HG03280 (cell line): Measurements from ENCODE around the gene MYO1F.
"Not testable (repeated sequence)": the region's sequence is repeated elsewhere in the genome, so short reads cannot be mapped to it uniquely, and the experiment has no call there.

Experiments used
- ATAC-seq: cut with Tn5 transposase; IDR thresholded peaks from one replicate; pipeline ENCODE4 v1.9.1; 2021; ENCODE audit warnings: mild to moderate bottlenecking, moderate library complexity; ENCODE audit not compliant: unreplicated experiment

MYO1F gene

DNA sequence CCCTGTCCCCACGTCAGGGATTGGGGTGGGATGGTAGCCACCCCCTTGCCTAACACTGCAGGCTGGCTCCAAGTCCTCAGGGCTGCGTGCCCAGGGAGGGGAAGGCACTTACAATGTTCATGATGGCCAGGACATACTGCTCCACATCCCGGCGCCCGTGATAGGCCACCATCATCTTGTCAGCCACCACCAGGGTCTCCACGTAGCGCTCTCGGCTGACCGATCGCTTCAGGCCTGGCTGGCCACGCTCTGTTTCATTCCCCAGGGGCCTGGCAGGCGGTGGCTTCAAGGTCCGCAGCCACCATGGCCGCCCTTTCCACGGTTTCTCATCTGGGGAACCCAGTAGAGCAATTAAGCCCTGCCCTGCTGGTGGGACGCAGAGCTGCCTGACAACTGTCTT lies 23.6 kb upstream of the MYO1F start:
- ATAC-seq = no peak

DNA sequence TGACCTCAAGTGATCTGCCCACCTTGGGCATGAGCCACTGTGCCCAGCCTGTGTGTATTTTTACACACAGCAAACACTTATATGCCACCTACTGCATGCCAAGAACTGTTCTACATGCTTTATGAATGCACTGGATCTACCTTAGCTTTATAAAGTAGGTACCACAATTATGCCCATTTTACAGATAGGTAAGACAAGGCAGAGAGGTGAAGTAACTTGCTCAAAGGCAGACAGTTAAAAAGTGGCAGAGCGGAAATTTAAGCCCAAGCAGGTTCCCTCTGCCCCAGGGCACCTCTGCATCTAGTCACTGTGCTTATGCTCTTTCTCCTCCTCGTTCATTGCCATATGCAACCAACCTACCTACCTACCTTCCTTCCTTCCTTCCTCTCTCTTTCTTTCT lies 22.8 kb upstream of the MYO1F start:
- ATAC-seq = no peak

GRCh38 chr19:8596168-8596567 lies 18.9 kb upstream of the MYO1F start:
- ATAC-seq = no peak

- no peak for ATAC-seq
Measured at GRCh38 chr19:8595651-8596050, 18.4 kb upstream of the MYO1F start.

DNA sequence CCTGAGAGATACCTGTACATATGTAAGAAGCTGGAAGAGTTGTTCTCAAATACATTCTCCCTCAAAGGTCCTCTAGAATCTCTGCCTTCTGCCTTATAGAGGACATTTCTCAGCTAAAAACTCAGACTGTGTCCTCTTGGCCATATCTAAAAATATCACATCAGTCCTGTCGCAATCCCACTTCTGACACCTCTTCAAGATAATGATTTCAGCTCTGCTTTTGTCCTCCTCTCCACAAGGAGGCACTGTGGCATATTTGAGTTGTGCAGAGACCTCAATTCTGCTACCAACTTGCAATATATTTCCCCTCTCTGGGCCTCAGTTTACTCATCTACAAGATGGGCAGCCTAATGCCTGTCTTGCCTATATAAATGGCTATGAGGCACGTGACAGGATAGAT lies 16.7 kb upstream of the MYO1F start:
- ATAC-seq = no peak

DNA sequence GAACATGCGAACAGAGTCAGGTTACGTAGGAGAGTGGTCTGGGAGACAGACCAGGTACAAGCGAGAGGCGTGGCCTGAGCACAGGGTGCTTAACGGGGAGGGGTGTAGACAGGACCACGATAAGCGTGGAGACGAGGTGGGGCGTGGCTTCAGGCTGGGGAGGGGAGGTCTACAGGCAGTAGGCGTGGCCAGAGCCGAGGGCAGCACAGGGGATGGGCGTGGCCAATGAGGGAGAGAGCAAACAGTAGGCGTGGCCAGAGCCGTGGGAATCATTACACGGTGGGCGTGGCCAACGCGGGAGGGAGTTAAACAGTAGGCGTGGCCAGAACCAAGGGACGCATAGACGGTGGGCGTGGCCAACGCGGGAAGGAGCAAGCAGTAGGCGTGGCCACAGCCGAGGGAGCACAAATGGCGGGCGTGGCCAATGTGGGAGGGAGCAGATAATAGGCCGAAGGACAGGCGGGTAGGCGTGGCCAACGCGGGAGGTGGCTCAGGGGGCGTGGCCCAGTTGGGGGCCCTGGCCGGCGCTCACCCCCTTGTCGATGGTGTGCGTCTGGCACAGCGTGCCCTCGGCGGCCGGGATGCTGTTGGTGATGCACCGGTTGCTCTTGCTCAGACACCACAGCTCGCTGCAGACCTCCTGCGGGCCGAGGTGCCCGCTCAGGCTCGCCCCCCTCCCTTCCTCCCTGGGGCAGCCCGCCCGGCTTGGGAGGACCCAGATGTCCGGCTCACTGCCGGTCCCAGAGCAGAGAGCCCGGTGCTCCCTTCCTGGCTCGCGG lies 15.2 kb upstream of the MYO1F start:
- ATAC-seq = no peak

GRCh38 chr19:8589177-8589714 lies 12.0 kb upstream of the MYO1F start:
- ATAC-seq = no peak

DNA sequence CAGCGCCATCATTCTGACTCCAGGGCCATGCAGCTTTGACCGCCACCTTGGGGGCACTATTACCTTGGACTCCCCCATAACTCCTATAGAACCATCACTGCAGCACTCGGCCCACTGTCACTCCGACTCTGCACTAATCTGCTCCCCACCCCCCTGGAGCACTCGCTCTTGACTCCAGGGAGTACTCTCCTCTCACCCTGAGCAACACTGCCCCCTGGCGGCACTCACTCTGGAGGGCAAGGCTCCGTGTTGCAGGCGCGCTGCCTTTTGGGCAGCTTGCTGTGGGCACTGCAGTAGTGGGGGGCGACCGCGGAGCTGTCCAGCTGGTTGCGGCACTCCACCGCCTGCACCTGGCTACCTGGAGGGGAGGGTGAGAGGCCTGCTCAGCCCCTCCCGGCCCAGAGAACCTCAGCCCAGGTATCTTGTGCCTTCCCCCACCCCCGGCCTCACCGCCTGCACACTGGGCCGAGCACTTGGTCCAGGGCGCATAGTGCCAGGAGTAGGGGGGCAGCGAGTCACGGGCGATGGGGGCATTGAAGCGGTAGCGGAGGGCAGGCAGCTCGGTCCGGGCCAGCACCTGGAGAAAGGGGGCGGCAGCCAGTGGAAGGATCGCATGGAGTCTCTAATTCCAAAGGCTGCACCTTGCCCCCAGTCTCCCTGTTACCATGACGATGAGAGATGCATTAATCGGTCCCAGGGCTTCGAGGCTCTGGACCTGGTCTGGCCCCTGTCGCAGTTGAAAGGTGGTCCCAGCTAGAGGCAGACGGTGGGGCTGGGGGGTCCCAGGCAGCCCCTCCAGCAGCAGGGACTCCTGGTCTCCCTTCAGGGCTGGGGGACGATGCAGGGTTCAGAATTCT lies 8.9 kb upstream of the MYO1F start:
- ATAC-seq = no peak

GRCh38 chr19:8584965-8585893 lies 8.0 kb upstream of the MYO1F start:
- no peak for ATAC-seq

DNA sequence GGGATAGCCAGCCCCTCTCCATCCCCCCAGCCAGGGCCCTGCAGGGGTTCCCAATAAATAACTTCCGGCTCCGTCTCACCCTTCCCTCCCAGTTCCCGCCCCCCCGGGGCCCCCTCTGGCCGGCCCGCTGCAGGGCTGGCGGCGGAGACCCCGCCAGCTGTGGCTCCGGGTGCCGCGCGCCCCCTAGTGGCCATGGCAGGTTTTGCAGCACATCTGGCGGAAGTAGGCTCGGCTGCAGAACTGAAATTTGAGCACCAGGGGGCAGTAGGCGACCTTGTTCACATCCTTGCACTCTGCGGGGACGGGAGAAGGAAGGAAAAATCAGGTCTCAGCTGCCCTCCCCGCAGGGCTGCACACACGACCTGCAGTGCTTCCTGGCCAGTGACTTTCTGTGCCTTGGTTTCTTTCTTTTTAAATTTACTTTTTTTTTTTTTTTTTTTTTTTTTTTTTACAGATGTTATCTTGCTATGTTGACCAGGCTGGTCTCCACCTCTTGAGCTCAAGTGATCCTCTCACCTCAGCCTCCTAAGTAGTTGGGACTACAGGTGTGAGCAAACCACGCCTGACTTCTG lies 3.6 kb upstream of the MYO1F start:
- ATAC-seq = peak; percentile 60

- ATAC-seq = no peak
Measured at GRCh38 chr19:8578642-8579265, 1.5 kb upstream of the MYO1F start.

- ATAC-seq = no peak
Measured at GRCh38 chr19:8577741-8578140, 499 bp upstream of the MYO1F start.

DNA sequence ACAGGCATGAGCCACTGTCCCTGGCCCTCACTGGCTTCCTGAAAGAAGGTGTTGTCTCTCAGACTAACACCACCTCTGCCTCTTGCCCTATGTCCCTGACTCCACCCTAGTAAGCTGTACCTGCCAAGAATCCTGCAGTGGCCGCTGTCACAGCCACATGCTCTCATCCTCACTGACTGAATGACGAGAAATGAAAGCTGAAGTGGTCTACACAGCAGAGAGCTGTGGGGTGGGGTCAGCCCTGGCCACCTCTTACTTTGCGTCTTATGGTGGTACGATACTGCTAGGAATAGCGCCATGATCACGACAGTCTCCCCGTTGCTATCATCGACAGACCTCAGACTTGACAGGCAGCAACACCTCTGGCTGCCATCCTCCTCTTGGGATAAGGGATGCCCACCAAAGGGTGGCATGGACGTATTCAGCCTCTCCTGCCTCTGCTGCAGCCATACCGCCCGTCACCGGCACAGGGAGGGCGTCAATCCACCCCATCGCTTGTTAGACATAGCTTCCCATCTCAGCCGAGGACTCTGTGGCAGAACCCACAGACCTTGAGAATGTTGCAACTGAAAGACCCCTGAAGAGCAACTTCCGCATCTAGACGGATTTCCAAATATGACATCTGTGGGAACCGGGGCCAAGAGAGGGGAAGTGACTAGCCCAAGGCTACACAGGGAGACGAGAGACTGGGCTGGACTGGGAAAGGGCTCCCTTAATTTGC lies 809 bp downstream of the MYO1F start:
- ATAC-seq = no peak

DNA sequence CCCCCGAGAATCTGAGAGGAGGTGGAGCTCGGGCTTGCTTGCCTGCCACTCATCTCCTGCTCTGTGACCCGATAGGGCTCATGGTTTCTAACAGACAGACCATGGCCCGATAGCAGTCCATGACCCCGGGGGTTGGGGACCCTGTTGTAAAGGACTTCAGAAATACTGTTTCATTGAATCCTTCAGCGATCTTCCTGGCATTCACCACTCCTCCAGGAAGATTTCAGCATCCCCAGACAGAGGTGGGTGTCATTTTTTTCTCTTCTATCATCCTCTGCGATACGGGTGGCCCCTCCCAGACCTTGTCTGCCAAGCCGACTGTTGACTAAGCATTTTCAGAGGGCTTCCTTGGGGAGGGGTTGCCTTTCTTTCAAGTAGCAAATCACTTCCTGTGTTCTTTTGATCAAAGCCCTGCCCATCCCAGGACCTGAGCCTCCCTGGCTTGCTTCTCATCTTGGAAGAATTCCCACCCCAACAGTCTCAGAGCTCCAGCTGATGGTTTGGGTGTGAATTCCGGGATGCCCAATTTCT lies 1.7 kb downstream of the MYO1F start:
- no peak for ATAC-seq

DNA sequence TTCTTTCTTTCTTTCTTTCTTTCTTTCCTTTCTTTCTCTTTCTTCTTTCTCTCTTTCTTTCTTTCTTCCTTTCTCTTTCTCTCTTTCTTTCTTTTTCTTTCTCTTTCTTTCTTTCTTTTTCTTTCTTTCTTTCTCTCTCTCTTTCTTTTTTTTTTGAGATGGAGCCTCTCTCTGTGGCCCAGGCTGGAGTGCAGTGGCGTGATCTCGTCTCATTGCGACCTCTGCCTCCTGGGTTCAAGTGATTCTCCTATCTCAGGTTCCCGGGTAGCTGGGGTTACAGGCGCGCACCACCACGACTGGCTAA lies 2.7 kb downstream of the MYO1F start:
- ATAC-seq = not testable (repeated sequence)

GRCh38 chr19:8573316-8573715 lies 3.9 kb downstream of the MYO1F start:
- ATAC-seq = no peak

DNA sequence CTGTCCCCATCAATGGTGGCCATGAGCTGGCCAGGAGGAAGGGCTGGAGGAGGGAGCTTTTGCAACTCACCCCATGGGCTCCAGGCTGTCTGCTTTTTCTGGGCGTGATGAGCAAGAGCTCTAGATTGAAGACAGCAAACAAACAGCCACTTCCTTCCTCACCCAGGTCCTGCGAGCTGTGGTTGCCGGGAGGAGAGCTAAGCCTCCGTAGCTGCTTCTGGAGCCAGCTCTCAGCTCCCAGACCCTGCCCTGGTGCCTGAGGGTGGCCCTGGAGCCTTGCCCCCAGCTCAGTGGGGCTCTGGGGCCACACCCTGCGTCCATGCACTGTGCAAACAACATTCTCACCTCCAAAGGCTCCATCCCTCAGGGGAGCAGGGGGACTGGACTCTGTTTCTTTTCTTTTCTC lies 6.2 kb downstream of the MYO1F start:
- no peak for ATAC-seq

DNA sequence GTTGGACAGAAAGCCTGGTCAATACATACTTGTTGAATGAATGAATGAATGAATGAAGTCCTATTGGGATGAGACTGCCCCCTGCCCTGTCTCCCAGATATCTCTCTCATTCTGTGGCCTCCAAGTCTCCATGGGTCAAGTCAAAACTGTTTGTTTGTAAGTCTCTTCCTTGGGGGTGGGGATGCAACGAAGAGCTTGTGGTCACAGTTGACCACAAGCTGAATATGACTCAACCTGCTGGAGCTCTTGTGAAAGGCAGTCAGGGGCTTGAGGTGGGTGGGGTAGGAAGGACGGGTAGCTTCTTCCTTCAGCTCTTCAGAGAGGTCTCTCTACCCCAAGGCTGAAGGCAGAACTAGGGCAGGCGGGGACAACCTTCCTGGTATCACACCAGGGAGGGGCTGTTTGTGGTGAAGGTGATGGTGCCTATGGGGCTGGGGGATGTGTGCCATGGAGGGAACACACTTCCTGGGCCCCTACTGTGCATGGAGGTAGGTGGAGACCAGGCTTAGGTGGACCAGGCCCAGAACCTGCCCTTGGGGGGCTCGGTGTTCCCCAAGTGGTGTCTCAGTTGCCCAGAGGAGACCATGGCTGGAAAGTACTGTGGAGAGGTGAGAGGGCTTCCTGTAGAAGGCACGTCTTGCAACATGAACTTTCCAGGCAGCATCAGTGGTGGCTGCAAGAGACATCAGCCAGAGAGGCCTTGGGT lies 8.0 kb downstream of the MYO1F start:
- peak; percentile 76 for ATAC-seq
